Testis (tissue), 2 donors: Measurements from ENCODE around the gene ARL6.

Experiments used
- CTCF ChIP-seq, 3 experiments: fragments of 450-650 bp in 2 of 3; fragments of 200-600 bp in 1 of 3; sonication (generic) in 1 of 3; IDR thresholded peaks; one replicate each; pipeline ENCODE4 v1.5.1; 2016 to 2019; ENCODE audit warnings: antibody characterized with exemption in 3 of 3, mild to moderate bottlenecking in 2 of 3, moderate library complexity in 1 of 3
- POLR2A ChIP-seq: fragments of 450-650 bp; IDR thresholded peaks from one replicate; pipeline ENCODE4 v1.6.1; 2017; ENCODE audit warnings: antibody characterized with exemption, mild to moderate bottlenecking, moderate library complexity

GRCh38 chr3:97744289-97744688 lies 20.3 kb upstream of the ARL6 start:
- TF ChIP-seq CTCF (IDR thresholded peaks at IDR 0.05) (no peak), POLR2A (no peak)
